ENCODE results near the gene KDM1A. TPM values are rescaled to one million over a fixed set of nuclear protein-coding genes. Genes with fewer than 3 reads are reported as not detected.

The KDM1A gene
- total and polyA plus RNA-seq, 9 of the 15 experiments (the other 6 are each of a cell fraction or from before 2014, with no cell fraction given), result 59.2 to 181 (median 168) TPM

DNA sequence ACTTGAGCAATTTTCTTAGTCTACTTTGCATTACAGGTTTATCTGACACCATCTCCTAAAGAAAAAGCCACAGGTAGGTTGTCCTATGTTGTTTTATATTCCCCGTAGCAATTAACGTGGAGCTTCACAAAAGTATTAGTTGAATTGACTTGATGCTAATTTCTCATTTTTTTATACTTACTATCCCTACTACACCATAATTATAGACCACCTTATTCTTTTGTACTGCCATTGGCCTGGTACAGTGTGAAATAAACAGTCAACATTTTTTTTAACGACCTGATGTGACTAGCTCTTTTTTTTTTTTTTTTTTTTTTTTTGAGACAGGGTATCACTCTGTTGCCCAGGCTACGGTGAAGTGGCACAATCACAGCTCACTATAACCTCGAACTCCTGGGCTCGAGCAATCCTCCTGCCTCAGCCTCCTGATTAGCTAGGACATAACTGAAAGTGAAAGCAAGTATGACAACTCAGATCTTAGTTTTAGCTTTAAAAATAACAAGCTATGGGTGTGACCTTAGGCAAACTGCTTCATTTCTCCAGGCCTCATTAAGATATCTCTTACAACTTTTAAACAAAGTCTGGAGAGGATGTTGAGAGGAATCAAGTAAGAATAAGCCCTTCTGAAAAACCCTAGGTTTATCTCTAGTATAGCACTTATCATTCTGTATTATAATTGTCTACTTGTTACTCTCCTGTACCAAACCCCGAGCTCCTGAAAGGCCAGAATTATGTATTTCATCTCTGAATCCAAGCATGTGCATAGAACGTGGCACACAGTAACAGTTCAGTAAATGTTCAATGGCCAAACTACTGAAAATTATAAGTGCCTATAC is 99.9 kb downstream of the KDM1A start (continued):
- TF ChIP-seq, protein P1, sequence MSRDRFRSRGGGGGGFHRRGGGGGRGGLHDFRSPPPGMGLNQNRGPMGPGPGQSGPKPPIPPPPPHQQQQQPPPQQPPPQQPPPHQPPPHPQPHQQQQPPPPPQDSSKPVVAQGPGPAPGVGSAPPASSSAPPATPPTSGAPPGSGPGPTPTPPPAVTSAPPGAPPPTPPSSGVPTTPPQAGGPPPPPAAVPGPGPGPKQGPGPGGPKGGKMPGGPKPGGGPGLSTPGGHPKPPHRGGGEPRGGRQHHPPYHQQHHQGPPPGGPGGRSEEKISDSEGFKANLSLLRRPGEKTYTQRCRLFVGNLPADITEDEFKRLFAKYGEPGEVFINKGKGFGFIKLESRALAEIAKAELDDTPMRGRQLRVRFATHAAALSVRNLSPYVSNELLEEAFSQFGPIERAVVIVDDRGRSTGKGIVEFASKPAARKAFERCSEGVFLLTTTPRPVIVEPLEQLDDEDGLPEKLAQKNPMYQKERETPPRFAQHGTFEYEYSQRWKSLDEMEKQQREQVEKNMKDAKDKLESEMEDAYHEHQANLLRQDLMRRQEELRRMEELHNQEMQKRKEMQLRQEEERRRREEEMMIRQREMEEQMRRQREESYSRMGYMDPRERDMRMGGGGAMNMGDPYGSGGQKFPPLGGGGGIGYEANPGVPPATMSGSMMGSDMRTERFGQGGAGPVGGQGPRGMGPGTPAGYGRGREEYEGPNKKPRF (IDR thresholded peaks at IDR 0.05; ENCODE audit: low read depth, low read length), result no peak
- TF ChIP-seq, protein P2, sequence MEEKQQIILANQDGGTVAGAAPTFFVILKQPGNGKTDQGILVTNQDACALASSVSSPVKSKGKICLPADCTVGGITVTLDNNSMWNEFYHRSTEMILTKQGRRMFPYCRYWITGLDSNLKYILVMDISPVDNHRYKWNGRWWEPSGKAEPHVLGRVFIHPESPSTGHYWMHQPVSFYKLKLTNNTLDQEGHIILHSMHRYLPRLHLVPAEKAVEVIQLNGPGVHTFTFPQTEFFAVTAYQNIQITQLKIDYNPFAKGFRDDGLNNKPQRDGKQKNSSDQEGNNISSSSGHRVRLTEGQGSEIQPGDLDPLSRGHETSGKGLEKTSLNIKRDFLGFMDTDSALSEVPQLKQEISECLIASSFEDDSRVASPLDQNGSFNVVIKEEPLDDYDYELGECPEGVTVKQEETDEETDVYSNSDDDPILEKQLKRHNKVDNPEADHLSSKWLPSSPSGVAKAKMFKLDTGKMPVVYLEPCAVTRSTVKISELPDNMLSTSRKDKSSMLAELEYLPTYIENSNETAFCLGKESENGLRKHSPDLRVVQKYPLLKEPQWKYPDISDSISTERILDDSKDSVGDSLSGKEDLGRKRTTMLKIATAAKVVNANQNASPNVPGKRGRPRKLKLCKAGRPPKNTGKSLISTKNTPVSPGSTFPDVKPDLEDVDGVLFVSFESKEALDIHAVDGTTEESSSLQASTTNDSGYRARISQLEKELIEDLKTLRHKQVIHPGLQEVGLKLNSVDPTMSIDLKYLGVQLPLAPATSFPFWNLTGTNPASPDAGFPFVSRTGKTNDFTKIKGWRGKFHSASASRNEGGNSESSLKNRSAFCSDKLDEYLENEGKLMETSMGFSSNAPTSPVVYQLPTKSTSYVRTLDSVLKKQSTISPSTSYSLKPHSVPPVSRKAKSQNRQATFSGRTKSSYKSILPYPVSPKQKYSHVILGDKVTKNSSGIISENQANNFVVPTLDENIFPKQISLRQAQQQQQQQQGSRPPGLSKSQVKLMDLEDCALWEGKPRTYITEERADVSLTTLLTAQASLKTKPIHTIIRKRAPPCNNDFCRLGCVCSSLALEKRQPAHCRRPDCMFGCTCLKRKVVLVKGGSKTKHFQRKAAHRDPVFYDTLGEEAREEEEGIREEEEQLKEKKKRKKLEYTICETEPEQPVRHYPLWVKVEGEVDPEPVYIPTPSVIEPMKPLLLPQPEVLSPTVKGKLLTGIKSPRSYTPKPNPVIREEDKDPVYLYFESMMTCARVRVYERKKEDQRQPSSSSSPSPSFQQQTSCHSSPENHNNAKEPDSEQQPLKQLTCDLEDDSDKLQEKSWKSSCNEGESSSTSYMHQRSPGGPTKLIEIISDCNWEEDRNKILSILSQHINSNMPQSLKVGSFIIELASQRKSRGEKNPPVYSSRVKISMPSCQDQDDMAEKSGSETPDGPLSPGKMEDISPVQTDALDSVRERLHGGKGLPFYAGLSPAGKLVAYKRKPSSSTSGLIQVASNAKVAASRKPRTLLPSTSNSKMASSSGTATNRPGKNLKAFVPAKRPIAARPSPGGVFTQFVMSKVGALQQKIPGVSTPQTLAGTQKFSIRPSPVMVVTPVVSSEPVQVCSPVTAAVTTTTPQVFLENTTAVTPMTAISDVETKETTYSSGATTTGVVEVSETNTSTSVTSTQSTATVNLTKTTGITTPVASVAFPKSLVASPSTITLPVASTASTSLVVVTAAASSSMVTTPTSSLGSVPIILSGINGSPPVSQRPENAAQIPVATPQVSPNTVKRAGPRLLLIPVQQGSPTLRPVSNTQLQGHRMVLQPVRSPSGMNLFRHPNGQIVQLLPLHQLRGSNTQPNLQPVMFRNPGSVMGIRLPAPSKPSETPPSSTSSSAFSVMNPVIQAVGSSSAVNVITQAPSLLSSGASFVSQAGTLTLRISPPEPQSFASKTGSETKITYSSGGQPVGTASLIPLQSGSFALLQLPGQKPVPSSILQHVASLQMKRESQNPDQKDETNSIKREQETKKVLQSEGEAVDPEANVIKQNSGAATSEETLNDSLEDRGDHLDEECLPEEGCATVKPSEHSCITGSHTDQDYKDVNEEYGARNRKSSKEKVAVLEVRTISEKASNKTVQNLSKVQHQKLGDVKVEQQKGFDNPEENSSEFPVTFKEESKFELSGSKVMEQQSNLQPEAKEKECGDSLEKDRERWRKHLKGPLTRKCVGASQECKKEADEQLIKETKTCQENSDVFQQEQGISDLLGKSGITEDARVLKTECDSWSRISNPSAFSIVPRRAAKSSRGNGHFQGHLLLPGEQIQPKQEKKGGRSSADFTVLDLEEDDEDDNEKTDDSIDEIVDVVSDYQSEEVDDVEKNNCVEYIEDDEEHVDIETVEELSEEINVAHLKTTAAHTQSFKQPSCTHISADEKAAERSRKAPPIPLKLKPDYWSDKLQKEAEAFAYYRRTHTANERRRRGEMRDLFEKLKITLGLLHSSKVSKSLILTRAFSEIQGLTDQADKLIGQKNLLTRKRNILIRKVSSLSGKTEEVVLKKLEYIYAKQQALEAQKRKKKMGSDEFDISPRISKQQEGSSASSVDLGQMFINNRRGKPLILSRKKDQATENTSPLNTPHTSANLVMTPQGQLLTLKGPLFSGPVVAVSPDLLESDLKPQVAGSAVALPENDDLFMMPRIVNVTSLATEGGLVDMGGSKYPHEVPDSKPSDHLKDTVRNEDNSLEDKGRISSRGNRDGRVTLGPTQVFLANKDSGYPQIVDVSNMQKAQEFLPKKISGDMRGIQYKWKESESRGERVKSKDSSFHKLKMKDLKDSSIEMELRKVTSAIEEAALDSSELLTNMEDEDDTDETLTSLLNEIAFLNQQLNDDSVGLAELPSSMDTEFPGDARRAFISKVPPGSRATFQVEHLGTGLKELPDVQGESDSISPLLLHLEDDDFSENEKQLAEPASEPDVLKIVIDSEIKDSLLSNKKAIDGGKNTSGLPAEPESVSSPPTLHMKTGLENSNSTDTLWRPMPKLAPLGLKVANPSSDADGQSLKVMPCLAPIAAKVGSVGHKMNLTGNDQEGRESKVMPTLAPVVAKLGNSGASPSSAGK (IDR thresholded peaks at IDR 0.05), result peak; percentile 58
- TF ChIP-seq, protein P3, sequence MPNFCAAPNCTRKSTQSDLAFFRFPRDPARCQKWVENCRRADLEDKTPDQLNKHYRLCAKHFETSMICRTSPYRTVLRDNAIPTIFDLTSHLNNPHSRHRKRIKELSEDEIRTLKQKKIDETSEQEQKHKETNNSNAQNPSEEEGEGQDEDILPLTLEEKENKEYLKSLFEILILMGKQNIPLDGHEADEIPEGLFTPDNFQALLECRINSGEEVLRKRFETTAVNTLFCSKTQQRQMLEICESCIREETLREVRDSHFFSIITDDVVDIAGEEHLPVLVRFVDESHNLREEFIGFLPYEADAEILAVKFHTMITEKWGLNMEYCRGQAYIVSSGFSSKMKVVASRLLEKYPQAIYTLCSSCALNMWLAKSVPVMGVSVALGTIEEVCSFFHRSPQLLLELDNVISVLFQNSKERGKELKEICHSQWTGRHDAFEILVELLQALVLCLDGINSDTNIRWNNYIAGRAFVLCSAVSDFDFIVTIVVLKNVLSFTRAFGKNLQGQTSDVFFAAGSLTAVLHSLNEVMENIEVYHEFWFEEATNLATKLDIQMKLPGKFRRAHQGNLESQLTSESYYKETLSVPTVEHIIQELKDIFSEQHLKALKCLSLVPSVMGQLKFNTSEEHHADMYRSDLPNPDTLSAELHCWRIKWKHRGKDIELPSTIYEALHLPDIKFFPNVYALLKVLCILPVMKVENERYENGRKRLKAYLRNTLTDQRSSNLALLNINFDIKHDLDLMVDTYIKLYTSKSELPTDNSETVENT (CRISPR knock-in tag; IDR thresholded peaks at IDR 0.05), result no peak
- TF ChIP-seq, protein P4, sequence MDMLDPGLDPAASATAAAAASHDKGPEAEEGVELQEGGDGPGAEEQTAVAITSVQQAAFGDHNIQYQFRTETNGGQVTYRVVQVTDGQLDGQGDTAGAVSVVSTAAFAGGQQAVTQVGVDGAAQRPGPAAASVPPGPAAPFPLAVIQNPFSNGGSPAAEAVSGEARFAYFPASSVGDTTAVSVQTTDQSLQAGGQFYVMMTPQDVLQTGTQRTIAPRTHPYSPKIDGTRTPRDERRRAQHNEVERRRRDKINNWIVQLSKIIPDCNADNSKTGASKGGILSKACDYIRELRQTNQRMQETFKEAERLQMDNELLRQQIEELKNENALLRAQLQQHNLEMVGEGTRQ (CRISPR knock-in tag; IDR thresholded peaks at IDR 0.05), result no peak
- TF ChIP-seq, protein P5, sequence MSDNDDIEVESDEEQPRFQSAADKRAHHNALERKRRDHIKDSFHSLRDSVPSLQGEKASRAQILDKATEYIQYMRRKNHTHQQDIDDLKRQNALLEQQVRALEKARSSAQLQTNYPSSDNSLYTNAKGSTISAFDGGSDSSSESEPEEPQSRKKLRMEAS (CRISPR knock-in tag; IDR thresholded peaks at IDR 0.05), result no peak
- TF ChIP-seq ZNF785 (CRISPR knock-in tag; IDR thresholded peaks at IDR 0.05), result no peak

Measured in K562 (cell line).